K562 (cell line): ENCODE measurements around the gene KLHL29. TPM values are rescaled to one million over a fixed set of nuclear protein-coding genes. Genes with fewer than 3 reads are reported as not detected.

Source experiments
- ATAC-seq: fragments of 200-7000 bp; cut with Tn5 transposase; 3 replicates; pipeline ENCODE4 v1.9.1; 2020; ENCODE audit warnings: moderate library complexity
- BruUV-seq: library from RNA; stranded (reverse); fragments of 400-500 nt; replicated peaks from 2 replicates; lab custom pipeline; 2021; lab: Mats Ljungman, UMichigan
- CTCF ChIA-PET: fragments of 300-600 bp; formaldehyde crosslinking; extraction: SDS; loops from one replicate; lab custom pipeline; 2021; ENCODE audit warnings: low intra/inter-chr PET ratio; lab: Yijun Ruan, JAX
- POLR2A ChIA-PET: fragments of 300-600, 350-650 bp; sonication (Branson Sonifier 250); formaldehyde crosslinking; extraction: SDS; loops from one replicate; lab custom pipeline; 2021; ENCODE audit warnings: antibody characterized with exemption, inconsistent platforms; lab: Yijun Ruan, JAX
- DNase-seq, 4 experiments: peaks; one replicate each; pipeline versions ENCODE4 v3.0.0 to v3.0.0-alpha.2; 2011 to 2018; ENCODE audit warnings: low spot score in 3 of 4, mixed read lengths in 3 of 4; ENCODE audit errors: extremely low read depth in 1 of 4
- FAIRE-seq: peaks from 2 replicates; lab custom pipeline; 2011; peaks lifted over from hg19 to GRCh38; lab: Jason Lieb, UNC
- H2AFZ ChIP-seq: 2 replicates; pipeline ENCODE4 v1.6.0; 2011; ENCODE audit warnings: low read depth, low read length, control low read depth, inconsistent platforms
- H3K27ac ChIP-seq: fragments of 200-600 bp; 3 replicates; pipeline ENCODE4 v1.8.0; 2011; ENCODE audit warnings: low read depth, mild to moderate bottlenecking, control low read depth, inconsistent platforms, low read length, moderate library complexity, mixed read lengths; ENCODE audit errors: extremely low read depth
- H3K27me3 ChIP-seq, 2 experiments: fragments of 300-600 bp in 1 of 2; 2 replicates in 1 of 2; 3 replicates in 1 of 2; pipeline versions ENCODE4 v1.6.0 to v1.8.0; 2011; ENCODE audit warnings: inconsistent platforms in 2 of 2, low read length in 2 of 2, mild to moderate bottlenecking in 1 of 2, mixed read lengths in 1 of 2, moderate library complexity in 1 of 2; ENCODE audit not compliant: control insufficient read depth in 2 of 2, insufficient read depth in 2 of 2
- H3K36me3 ChIP-seq: fragments of 300-600 bp; 3 replicates; pipeline ENCODE4 v1.8.0; 2011; ENCODE audit warnings: mild to moderate bottlenecking, low read length, inconsistent platforms; ENCODE audit not compliant: control insufficient read depth, insufficient read depth
- H3K4me1 ChIP-seq, 2 experiments: fragments of 200-600 bp in 1 of 2; replicated peaks in 1 of 2; 2 replicates in 1 of 2; 3 replicates in 1 of 2; pipeline versions ENCODE4 v1.5.1 to v1.8.0; 2011; ENCODE audit warnings: inconsistent platforms in 2 of 2, low read length in 2 of 2, mild to moderate bottlenecking in 1 of 2, mixed read lengths in 1 of 2, moderate library complexity in 1 of 2; ENCODE audit not compliant: control insufficient read depth in 2 of 2, insufficient read depth in 2 of 2
- H3K4me2 ChIP-seq: 2 replicates; pipeline ENCODE4 v1.6.1; 2011; ENCODE audit warnings: low read length, control low read depth, inconsistent platforms, mixed read lengths; ENCODE audit not compliant: insufficient read depth
- H3K4me3 ChIP-seq: fragments of 200-600 bp; sonication (generic), shearing (Covaris generic); 2 replicates; pipeline ENCODE4 v1.5.1; 2016; ENCODE audit warnings: control low read depth, inconsistent platforms
- H3K79me2 ChIP-seq: fragments of 200-600 bp; 3 replicates; pipeline ENCODE4 v1.8.0; 2011; ENCODE audit warnings: low read length, inconsistent platforms; ENCODE audit not compliant: control insufficient read depth, insufficient read depth
- H3K9ac ChIP-seq, 2 experiments: 2 replicates each; pipeline versions ENCODE4 v1.6.0 to v1.6.1; 2011; ENCODE audit warnings: low read depth in 2 of 2, low read length in 2 of 2, control low read depth in 1 of 2, inconsistent platforms in 1 of 2, mild to moderate bottlenecking in 1 of 2, mixed read lengths in 1 of 2; ENCODE audit not compliant: insufficient read depth in 1 of 2
- H3K9me1 ChIP-seq: one replicate; pipeline ENCODE4 v1.6.0; 2011; ENCODE audit warnings: inconsistent platforms, mild to moderate bottlenecking, low read length, moderate library complexity; ENCODE audit not compliant: control insufficient read depth, insufficient read depth
- H3K9me3 ChIP-seq: replicated peaks from 2 replicates; pipeline ENCODE4 v1.5.1; 2011; ENCODE audit warnings: low read depth, low read length, inconsistent platforms; ENCODE audit not compliant: control insufficient read depth, insufficient read depth
- H4K20me1 ChIP-seq: replicated peaks from 2 replicates; pipeline ENCODE4 v1.6.1; 2011; ENCODE audit warnings: low read length, inconsistent platforms, mixed read lengths; ENCODE audit not compliant: control insufficient read depth, insufficient read depth
- CHAMP1 ChIP-seq: fragments of 450-650 bp; IDR thresholded peaks from 2 replicates; pipeline ENCODE4 v1.6.1; 2016; ENCODE audit warnings: mild to moderate bottlenecking
- CREB3L1 ChIP-seq: fragments of 450-650 bp; IDR thresholded peaks from 2 replicates; pipeline ENCODE4 v1.6.1; 2014; ENCODE audit warnings: low read depth, mild to moderate bottlenecking, moderate library complexity, borderline replicate concordance
- E2F5 ChIP-seq: sonication (generic); formaldehyde crosslinking; IDR thresholded peaks from 2 replicates; pipeline ENCODE4 v1.8.0; 2022; ENCODE audit warnings: mild to moderate bottlenecking, missing genetic modification reagents
- FUS ChIP-seq: fragments of 200-400 bp; formaldehyde crosslinking; optimal IDR thresholded peaks from 2 replicates; pipeline ENCODE3; 2017; ENCODE audit warnings: low read depth, low read length
- KAT2B ChIP-seq: IDR thresholded peaks from one replicate; pipeline ENCODE4 v1.6.1; 2012; ENCODE audit warnings: low read depth, mild to moderate bottlenecking, control low read depth, inconsistent platforms, low read length, moderate library complexity
- KDM5B ChIP-seq: fragments of 200-600 bp; sonication (generic); IDR thresholded peaks from 2 replicates; pipeline ENCODE4 v1.6.1; 2012; ENCODE audit warnings: low read depth, mild to moderate bottlenecking, moderate library complexity, low read length, control low read depth, inconsistent platforms; ENCODE audit not compliant: insufficient replicate concordance
- SAFB2 ChIP-seq: fragments of 200-400 bp; formaldehyde crosslinking; IDR thresholded peaks from 2 replicates; pipeline ENCODE4 v1.6.1; 2018; ENCODE audit warnings: borderline replicate concordance, low read length, low read depth, moderate library complexity; ENCODE audit not compliant: severe bottlenecking
- SRF ChIP-seq, 2 experiments: fragments of 250-450, 450-650 bp in 1 of 2; sonication (Bioruptor Pico) in 1 of 2; sonication (generic) in 1 of 2; formaldehyde crosslinking; IDR thresholded peaks; 2 replicates each; pipeline versions ENCODE4 v1.5.0 to v1.5.1; 2020 to 2022; ENCODE audit warnings: mild to moderate bottlenecking in 1 of 2, missing genetic modification reagents in 1 of 2
- TFAP4 ChIP-seq: sonication (generic); formaldehyde crosslinking; IDR thresholded peaks from 2 replicates; pipeline ENCODE4 v1.8.0; 2022; ENCODE audit warnings: missing genetic modification reagents, mild to moderate bottlenecking, moderate library complexity, borderline replicate concordance
- ZBTB34 ChIP-seq: fragments of 250-450 bp; sonication (Bioruptor Pico); IDR thresholded peaks from 2 replicates; pipeline ENCODE4 v1.8.0; 2021; ENCODE audit warnings: mild to moderate bottlenecking, moderate library complexity
- ZNF133 ChIP-seq: fragments of 250-450 bp; sonication (Bioruptor Pico); IDR thresholded peaks from 2 replicates; pipeline ENCODE4 v1.4.0; 2020; ENCODE audit warnings: mild to moderate bottlenecking
- ZNF444 ChIP-seq: fragments of 250-450 bp; sonication (Bioruptor Pico); IDR thresholded peaks from 2 replicates; pipeline ENCODE4 v1.4.0; 2020; ENCODE audit warnings: mild to moderate bottlenecking, moderate library complexity
- ZNF586 ChIP-seq: fragments of 450-650 bp; formaldehyde crosslinking; conservative IDR thresholded peaks from 2 replicates; pipeline ENCODE4 v1.4.0; 2020; ENCODE audit warnings: mild to moderate bottlenecking, moderate library complexity
- WGBS: fragments of 100-300 bp; shearing (Covaris generic); methylation state at CpG from one replicate; pipeline ENCODE4 v1.1.6; 2016; ENCODE audit warnings: low coverage, mixed read lengths; ENCODE audit not compliant: insufficient coverage; ENCODE audit errors: missing lambda C conversion rate; 5-methylcytosine and 5-hydroxymethylcytosine counted together
- in situ Hi-C: fragments of 300-500 bp; cut with MboI; formaldehyde crosslinking; loops from 4 replicates; pipeline ENCODE4 v1.15.0; 2018; ENCODE audit warnings: inconsistent platforms, mixed read lengths
- intact Hi-C: fragments of 100-400 bp; cut with micrococcal nuclease; formaldehyde crosslinking; loops from 2 replicates; pipeline ENCODE4 v1.14.2; 2022
- polyA plus RNA-seq, 8 experiments: library from polyadenylated mRNA; depleted of rRNA in 4 of 8; stranded (reverse) in 5 of 8; unstranded in 3 of 8; fragments of >200 nt; fragmentation: Nextera tagmentation in 2 of 8; fragmentation: Illumina TruSeq in 1 of 8; extraction: Ambion mirVana in 2 of 8; extraction: Trizol in 1 of 8; gene quantifications; 2 replicates each; pipeline versions ENCODE4 v1.2.1 to v1.2.3, GENCODE V29; 2011 to 2014; ENCODE audit warnings: inconsistent platforms in 1 of 8, missing spikeins in 1 of 8
- total RNA-seq, 7 experiments: library from RNA; depleted of rRNA in 6 of 7; stranded (reverse); fragments of >200 nt in 6 of 7; fragmentation: Illumina TruSeq in 2 of 7; extraction: Trizol in 2 of 7; gene quantifications; 2 replicates each; pipeline versions ENCODE4 v1.2.1 to v1.2.3, GENCODE V29; 2011 to 2021; ENCODE audit warnings: low replicate concordance in 1 of 7

Gene KLHL29
- total and polyA plus RNA-seq, 9 of the 15 experiments (the other 6 are each of a cell fraction or from before 2014, with no cell fraction given), result 0.03 to 0.31 (median 0.08) TPM; not detected in 1

GRCh38 chr2:23568626-23569190 is 183.7 kb downstream of the KLHL29 start:
- Histone ChIP-seq H3K4me3 (no peak overlapping the region), H4K20me1 (peaks cover 4% of the 10 kb centered on the region; the same call in 1 of the 2 replicates), H3K4me2 (no peak overlapping the region), H3K9me3 (no peaks in the 10 kb centered on the region), H3K9me1 (no peaks in the 10 kb centered on the region), H3K36me3 (no peaks in the 10 kb centered on the region), H3K27me3 (peaks cover 39 to 74% of the 10 kb centered on the region in 2 experiments), H2AFZ (no peak overlapping the region), H3K27ac (no peak overlapping the region), H3K79me2 (no peaks in the 10 kb centered on the region), H3K4me1 (no peaks in the 10 kb centered on the region), H3K9ac (no peak overlapping the region)
- in situ Hi-C loops (no loop called here), intact Hi-C loops (no loop called here)
- no TSS peak for BruUV-seq
- FAIRE-seq (no peak), ATAC-seq (no peak), DNase-seq (no peak)
- 3% methylated on average over 3 of the region's 3 CpGs for WGBS
- ChIA-PET POLR2A (no interaction called here), CTCF (no interaction called here)
- TF ChIP-seq SAFB2 (no peak), ZNF444 (no peak), FUS (no peak), KAT2B (no peak), TFAP4 (no peak), KDM5B (no peak), ZBTB34 (CRISPR knock-in tag) (no peak), SRF (CRISPR knock-in tag; IDR thresholded peaks at IDR 0.05) (no peak), E2F5 (CRISPR knock-in tag) (no peak), CREB3L1 (no peak), ZNF586 (CRISPR knock-in tag) (no peak), CHAMP1 (no peak), ZNF133 (CRISPR knock-in tag) (no peak)
